ENCODE results near the gene BANF2. TPM values are rescaled to one million over a fixed set of nuclear protein-coding genes. Genes with fewer than 3 reads are reported as not detected.

BANF2 gene
- total and polyA plus RNA-seq, 2 experiments from 2014 or later, result not detected

DNA sequence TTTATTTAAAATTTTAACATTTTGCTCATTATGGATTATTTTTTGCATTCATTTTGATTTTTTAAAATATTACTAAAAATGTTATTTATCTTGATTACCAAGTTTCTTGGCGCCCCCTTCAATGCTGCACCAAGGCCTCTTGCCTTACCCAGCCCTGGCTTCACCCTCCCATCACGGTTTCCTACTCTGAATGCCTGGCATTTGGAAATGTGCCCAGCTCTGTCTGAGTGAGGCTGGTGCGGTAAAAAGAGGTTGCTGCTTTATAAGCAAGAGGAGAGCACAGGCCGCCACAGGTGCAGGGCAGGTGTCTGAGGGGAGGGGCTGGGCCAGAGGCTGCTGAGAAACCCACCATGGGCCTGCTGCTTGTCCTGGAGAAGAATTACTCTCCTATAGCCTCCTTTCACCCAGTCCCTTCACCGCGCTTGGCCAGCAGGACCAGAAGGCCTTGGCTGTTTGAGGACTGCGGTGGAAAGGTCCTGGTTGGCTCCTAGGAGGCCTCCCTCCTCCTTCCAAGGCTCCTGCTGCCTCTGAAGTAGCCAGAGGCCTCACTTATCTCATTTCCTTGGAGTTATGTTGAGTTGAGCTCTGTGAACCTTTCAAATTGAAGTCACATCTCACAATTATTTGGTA lies 62.6 kb downstream of the BANF2 start (continued):
- TF ChIP-seq, protein P1, sequence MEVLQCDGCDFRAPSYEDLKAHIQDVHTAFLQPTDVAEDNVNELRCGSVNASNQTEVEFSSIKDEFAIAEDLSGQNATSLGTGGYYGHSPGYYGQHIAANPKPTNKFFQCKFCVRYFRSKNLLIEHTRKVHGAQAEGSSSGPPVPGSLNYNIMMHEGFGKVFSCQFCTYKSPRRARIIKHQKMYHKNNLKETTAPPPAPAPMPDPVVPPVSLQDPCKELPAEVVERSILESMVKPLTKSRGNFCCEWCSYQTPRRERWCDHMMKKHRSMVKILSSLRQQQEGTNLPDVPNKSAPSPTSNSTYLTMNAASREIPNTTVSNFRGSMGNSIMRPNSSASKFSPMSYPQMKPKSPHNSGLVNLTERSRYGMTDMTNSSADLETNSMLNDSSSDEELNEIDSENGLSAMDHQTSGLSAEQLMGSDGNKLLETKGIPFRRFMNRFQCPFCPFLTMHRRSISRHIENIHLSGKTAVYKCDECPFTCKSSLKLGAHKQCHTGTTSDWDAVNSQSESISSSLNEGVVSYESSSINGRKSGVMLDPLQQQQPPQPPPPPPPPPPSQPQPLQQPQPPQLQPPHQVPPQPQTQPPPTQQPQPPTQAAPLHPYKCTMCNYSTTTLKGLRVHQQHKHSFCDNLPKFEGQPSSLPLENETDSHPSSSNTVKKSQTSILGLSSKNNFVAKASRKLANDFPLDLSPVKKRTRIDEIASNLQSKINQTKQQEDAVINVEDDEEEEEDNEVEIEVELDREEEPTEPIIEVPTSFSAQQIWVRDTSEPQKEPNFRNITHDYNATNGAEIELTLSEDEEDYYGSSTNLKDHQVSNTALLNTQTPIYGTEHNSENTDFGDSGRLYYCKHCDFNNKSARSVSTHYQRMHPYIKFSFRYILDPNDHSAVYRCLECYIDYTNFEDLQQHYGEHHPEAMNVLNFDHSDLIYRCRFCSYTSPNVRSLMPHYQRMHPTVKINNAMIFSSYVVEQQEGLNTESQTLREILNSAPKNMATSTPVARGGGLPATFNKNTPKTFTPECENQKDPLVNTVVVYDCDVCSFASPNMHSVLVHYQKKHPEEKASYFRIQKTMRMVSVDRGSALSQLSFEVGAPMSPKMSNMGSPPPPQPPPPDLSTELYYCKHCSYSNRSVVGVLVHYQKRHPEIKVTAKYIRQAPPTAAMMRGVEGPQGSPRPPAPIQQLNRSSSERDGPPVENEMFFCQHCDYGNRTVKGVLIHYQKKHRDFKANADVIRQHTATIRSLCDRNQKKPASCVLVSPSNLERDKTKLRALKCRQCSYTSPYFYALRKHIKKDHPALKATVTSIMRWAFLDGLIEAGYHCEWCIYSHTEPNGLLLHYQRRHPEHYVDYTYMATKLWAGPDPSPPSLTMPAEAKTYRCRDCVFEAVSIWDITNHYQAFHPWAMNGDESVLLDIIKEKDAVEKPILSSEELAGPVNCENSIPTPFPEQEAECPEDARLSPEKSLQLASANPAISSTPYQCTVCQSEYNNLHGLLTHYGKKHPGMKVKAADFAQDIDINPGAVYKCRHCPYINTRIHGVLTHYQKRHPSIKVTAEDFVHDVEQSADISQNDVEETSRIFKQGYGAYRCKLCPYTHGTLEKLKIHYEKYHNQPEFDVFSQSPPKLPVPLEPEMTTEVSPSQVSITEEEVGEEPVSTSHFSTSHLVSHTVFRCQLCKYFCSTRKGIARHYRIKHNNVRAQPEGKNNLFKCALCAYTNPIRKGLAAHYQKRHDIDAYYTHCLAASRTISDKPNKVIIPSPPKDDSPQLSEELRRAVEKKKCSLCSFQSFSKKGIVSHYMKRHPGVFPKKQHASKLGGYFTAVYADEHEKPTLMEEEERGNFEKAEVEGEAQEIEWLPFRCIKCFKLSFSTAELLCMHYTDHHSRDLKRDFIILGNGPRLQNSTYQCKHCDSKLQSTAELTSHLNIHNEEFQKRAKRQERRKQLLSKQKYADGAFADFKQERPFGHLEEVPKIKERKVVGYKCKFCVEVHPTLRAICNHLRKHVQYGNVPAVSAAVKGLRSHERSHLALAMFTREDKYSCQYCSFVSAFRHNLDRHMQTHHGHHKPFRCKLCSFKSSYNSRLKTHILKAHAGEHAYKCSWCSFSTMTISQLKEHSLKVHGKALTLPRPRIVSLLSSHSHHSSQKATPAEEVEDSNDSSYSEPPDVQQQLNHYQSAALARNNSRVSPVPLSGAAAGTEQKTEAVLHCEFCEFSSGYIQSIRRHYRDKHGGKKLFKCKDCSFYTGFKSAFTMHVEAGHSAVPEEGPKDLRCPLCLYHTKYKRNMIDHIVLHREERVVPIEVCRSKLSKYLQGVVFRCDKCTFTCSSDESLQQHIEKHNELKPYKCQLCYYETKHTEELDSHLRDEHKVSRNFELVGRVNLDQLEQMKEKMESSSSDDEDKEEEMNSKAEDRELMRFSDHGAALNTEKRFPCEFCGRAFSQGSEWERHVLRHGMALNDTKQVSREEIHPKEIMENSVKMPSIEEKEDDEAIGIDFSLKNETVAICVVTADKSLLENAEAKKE (CRISPR knock-in tag; IDR thresholded peaks at IDR 0.05), result no peak
- TF ChIP-seq EZH2 (IDR thresholded peaks at IDR 0.05; ENCODE audit: low read depth, unreplicated experiment), result no peak

DNA sequence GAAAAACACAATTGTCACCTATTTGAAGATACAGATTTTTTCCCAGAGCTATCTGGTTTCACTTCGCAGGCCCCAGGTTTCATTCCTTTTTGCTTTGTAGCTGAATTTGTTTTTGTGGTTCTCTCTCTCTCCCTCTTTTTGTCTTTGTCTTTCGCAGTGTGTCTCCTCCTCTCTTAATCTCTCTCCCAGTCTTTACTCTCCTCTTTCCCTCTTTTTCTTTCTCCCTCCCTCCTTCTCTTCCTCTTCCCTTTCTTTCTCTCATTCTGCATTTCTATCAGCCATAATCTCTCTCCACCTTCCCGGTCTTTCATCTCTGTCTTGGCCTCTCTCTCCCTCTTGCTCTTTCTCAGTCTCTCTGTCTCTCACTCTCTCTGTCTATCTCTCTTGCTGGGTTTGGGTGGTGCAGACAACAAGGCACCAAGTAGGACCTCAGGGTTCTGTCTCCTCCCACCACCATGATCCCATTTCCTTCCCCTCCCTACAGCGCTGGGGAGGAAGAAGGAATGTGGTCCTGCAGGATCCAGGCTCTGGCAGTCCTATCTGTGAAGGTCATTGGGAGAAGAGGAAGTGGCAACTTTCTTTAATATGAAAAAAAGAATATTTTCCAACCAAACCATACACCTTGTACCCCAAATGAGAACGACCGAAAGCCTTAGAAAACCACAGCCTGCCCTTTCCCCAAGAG lies 63.2 kb downstream of the BANF2 start:
- Mint-ChIP-seq H3K4me1 (peaks cover 16% of the 10 kb centered on the region), H3K27ac (peak overlapping the region; percentile 2; the same call in 1 of the 2 replicates), H3K4me3 (no peak overlapping the region), H3K27me3 (ENCODE audit: insufficient read depth, low read depth, poor library complexity) (peaks cover 7% of the 10 kb centered on the region), H3K36me3 (ENCODE audit: low read depth) (peaks cover 4% of the 10 kb centered on the region), H3K9me3 (peaks cover 16% of the 10 kb centered on the region)
- H3K36me3 ChIP-seq (ENCODE audit: insufficient read depth), result no peaks in the 10 kb centered on the region
- H3K9me2 ChIP-seq (ENCODE audit: insufficient read depth), result no peaks in the 10 kb centered on the region
- peak overlapping the region; percentile 100 for H2AFZ ChIP-seq
- peak overlapping the region; percentile 71 for H3K4me2 ChIP-seq
- ATAC-seq (peak; percentile 65), DNase-seq (ENCODE audit: low spot score) (no peak)
- H3K27me3 ChIP-seq (ENCODE audit: insufficient read depth), result no peaks in the 10 kb centered on the region
- H3F3A ChIP-seq (replicated peaks; ENCODE audit: low read depth), result no peaks in the 10 kb centered on the region
- H4K20me1 ChIP-seq (replicated peaks; ENCODE audit: insufficient read depth), result no peaks in the 10 kb centered on the region
- peak overlapping the region; percentile 39; the same call in 1 of the 2 replicates for H3K27ac ChIP-seq (ENCODE audit: low read depth)
- H3K79me2 ChIP-seq (replicated peaks; ENCODE audit: insufficient read depth), result no peaks in the 10 kb centered on the region
- peaks cover 17% of the 10 kb centered on the region for H3K4me1 ChIP-seq (ENCODE audit: insufficient read depth)
- TF ChIP-seq ZNF114 (CRISPR knock-in tag; IDR thresholded peaks at IDR 0.05) (no peak), ZNF331 (CRISPR knock-in tag; IDR thresholded peaks at IDR 0.05; ENCODE audit: low read depth) (no peak), POLR2AphosphoS5 (IDR thresholded peaks at IDR 0.05; ENCODE audit: low read depth) (no peak), EZH2phosphoT487 (IDR thresholded peaks at IDR 0.05; ENCODE audit: unreplicated experiment) (no peak), STAT1 (IDR thresholded peaks at IDR 0.05; ENCODE audit: unreplicated experiment) (no peak), JUNB (IDR thresholded peaks at IDR 0.05; ENCODE audit: unreplicated experiment) (no peak)
- TF ChIP-seq, protein P2, sequence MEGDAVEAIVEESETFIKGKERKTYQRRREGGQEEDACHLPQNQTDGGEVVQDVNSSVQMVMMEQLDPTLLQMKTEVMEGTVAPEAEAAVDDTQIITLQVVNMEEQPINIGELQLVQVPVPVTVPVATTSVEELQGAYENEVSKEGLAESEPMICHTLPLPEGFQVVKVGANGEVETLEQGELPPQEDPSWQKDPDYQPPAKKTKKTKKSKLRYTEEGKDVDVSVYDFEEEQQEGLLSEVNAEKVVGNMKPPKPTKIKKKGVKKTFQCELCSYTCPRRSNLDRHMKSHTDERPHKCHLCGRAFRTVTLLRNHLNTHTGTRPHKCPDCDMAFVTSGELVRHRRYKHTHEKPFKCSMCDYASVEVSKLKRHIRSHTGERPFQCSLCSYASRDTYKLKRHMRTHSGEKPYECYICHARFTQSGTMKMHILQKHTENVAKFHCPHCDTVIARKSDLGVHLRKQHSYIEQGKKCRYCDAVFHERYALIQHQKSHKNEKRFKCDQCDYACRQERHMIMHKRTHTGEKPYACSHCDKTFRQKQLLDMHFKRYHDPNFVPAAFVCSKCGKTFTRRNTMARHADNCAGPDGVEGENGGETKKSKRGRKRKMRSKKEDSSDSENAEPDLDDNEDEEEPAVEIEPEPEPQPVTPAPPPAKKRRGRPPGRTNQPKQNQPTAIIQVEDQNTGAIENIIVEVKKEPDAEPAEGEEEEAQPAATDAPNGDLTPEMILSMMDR (conservative IDR thresholded peaks at IDR 0.05; ENCODE audit: low read depth in 2 of 2), result no peak
- TF ChIP-seq, protein P3, sequence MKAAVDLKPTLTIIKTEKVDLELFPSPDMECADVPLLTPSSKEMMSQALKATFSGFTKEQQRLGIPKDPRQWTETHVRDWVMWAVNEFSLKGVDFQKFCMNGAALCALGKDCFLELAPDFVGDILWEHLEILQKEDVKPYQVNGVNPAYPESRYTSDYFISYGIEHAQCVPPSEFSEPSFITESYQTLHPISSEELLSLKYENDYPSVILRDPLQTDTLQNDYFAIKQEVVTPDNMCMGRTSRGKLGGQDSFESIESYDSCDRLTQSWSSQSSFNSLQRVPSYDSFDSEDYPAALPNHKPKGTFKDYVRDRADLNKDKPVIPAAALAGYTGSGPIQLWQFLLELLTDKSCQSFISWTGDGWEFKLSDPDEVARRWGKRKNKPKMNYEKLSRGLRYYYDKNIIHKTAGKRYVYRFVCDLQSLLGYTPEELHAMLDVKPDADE (IDR thresholded peaks at IDR 0.05), result no peak
- H3K4me3 ChIP-seq, result no peak overlapping the region
